Rectal smooth muscle tissue (tissue), 1 donor: ENCODE results near the gene THY1.
"Not testable (repeated sequence)": the region's sequence is repeated elsewhere in the genome, so short reads cannot be mapped to it uniquely, and the experiment has no call there.

ENCODE experiments used
- H3K27ac ChIP-seq: one replicate; pipeline ENCODE4 v1.7.0; 2013; ENCODE audit warnings: low read depth, low read length, inconsistent platforms
- H3K27me3 ChIP-seq: one replicate; pipeline ENCODE4 v1.7.0; 2013; ENCODE audit warnings: low read length; ENCODE audit not compliant: control insufficient read depth, insufficient read depth
- H3K36me3 ChIP-seq: one replicate; pipeline ENCODE4 v1.7.0; 2013; ENCODE audit warnings: low read length; ENCODE audit not compliant: control insufficient read depth, insufficient read depth
- H3K4me1 ChIP-seq: one replicate; pipeline ENCODE4 v1.7.0; 2013; ENCODE audit warnings: low read length; ENCODE audit not compliant: control insufficient read depth, insufficient read depth
- H3K4me3 ChIP-seq: one replicate; pipeline ENCODE4 v1.7.0; 2013; ENCODE audit warnings: low read length
- H3K9ac ChIP-seq: one replicate; pipeline ENCODE4 v1.7.0; 2013; ENCODE audit warnings: low read length

The THY1 gene

DNA sequence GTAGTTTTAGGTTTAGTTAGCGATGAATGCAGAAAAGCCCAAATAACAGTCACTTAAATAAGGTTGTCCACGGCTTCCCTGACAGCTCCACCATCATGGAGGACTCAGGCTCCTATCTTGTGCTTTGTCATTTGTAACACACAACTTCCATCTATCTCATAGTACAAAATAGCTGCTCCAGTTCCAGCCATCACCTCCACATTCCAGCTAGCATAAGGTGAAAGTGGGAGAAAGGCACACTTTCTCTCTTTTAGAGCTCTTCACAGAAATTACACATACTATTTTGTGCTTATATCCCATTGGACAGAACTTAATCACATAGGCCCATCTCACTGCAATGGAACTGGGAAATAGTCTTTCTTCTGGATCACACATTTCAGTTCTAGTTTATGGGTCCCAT is 8.7 kb downstream of the THY1 start:
- Histone ChIP-seq H3K9ac (no peak overlapping the region), H3K36me3 (no peaks in the 10 kb centered on the region), H3K4me3 (no peak overlapping the region), H3K27ac (no peak overlapping the region), H3K4me1 (no peaks in the 10 kb centered on the region), H3K27me3 (no peaks in the 10 kb centered on the region)

DNA sequence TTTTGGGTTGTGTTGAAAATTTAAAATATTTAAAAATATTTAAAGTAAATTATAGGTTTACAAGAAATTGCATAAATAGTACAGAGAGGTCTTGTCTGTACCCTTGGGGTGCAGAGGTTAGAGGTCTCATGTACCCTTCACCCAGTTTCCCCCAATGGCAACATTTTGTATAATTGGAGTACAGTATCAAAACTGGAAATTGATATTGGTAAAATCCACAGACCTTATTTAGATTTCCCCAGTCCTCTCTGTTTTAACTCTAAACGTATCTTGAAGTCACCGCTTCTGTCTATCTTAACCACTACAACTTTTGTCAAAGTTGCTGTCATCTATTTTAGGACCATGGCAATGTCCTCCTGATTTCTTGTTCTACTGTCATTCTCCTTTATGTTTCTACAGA is 10.9 kb downstream of the THY1 start:
- Histone ChIP-seq H3K27me3 (no peaks in the 10 kb centered on the region), H3K27ac (no peak overlapping the region), H3K9ac (no peak overlapping the region), H3K36me3 (no peaks in the 10 kb centered on the region), H3K4me1 (no peaks in the 10 kb centered on the region), H3K4me3 (no peak overlapping the region)

DNA sequence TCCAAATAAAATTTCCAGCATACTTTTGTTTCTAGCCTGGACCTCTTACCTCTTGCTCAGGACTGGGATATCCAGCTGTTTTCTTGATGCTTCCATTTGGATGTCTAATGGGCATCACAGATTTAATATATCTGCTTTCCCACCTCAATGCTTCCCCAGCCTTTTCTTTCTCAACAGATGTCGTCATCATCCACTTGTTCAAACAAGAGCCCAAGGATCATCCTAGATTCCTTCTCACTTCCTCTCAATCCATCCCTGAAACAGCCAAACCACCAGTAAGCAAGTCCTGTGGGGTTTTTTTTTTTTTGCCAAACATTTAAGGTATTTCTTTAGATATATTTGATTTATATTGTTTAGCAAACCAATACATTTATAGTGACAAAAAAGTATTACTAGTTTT is 12.5 kb downstream of the THY1 start:
- Histone ChIP-seq H3K4me3 (no peak overlapping the region), H3K4me1 (no peaks in the 10 kb centered on the region)

DNA sequence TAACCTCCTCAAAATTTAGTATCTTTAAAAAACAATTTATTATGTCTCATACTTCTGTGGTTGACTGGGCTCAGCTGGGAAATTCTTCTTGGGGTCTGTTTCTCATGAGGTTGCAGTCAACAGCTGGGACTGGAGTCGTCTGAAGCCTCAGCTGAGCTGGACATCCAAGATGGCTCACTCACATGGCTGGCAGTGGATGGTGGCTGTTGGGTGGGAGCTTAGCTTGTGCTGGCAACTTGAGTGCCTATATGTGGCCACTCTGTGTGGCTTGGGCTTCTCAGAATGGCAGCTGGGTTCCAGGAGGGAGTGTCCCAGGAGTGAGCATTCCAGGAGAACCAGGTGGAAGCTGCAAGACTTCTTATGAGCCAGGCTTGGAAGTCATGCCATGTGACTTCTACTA is 13.2 kb downstream of the THY1 start:
- Histone ChIP-seq H3K27me3 (no peaks in the 10 kb centered on the region), H3K9ac (no peak overlapping the region), H3K27ac (no peak overlapping the region), H3K36me3 (no peaks in the 10 kb centered on the region), H3K4me3 (no peak overlapping the region), H3K4me1 (no peaks in the 10 kb centered on the region)

More for the DNA sequence above, 12.5 kb downstream of the THY1 start:
- Histone ChIP-seq H3K9ac (no peak overlapping the region), H3K36me3 (no peaks in the 10 kb centered on the region), H3K27me3 (no peaks in the 10 kb centered on the region), H3K27ac (no peak overlapping the region)

DNA sequence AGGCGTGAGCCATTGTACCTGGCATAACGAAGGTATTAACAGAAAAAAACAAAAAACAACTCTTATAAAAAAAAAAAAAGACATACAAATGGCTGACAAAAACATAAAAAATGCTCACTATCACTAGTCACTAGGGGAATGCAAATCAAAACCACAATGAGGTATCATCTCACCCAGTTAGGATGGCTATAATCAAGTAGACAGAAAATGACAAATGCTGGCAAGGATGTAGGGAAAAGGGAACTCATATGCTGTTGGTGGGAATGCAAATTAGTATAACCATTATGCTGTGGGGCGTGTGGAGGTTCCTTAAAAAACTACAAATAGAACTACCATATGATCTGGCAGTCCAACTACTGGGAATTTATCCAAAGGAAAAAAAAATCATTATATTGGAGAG is 17.0 kb downstream of the THY1 start:
- H3K4me3 ChIP-seq = no peak overlapping the region
- peaks cover 3% of the 10 kb centered on the region for H3K27me3 ChIP-seq

DNA sequence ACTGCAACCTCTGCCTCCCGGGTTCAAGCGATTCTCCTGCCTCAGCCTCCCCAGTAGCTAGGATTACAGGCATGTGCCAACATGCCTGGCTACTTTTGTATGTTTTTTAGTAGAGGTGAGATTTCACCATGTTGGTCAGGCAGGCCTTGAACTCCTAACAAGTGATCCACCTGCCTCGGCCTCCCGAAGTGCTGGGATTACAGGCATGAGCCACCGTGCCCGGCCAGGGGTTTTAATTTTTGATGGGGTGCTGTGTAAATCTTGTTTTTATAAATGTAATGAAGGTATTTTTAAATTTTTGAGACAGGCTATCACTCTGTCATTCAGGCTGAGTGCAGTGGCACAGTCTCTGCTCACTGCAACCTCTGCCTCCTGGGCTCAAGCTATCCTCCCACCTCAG is 17.5 kb downstream of the THY1 start:
- H3K27me3 ChIP-seq, H3K9ac ChIP-seq, H3K4me3 ChIP-seq, H3K36me3 ChIP-seq, H3K4me1 ChIP-seq, H3K27ac ChIP-seq: not testable (repeated sequence)

More for the DNA sequence above, 17.0 kb downstream of the THY1 start:
- Histone ChIP-seq H3K9ac (no peak overlapping the region), H3K36me3 (no peaks in the 10 kb centered on the region), H3K27ac (no peak overlapping the region), H3K4me1 (no peaks in the 10 kb centered on the region)

DNA sequence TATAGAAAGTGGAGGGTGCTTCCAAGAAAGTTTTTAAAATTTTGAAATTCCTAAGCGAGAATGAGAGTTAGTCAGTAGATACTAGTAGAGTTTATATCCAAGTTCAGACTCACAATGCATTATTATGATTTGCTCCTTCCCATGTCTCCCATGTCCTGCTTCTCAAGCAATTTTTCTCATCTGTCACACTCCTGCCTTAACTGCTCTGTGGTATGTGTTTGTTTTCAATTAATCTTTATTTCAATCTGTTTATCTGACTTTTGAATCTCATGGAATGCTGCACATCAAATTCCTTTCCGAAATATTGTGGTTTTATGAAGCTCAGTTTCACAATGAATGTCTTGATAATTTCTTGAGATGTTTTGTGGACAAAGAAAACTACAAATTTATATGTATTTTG is 18.1 kb downstream of the THY1 start:
- Histone ChIP-seq H3K9ac (no peak overlapping the region), H3K4me3 (no peak overlapping the region), H3K36me3 (no peaks in the 10 kb centered on the region), H3K27me3 (peaks cover 3% of the 10 kb centered on the region), H3K4me1 (no peaks in the 10 kb centered on the region), H3K27ac (no peak overlapping the region)

DNA sequence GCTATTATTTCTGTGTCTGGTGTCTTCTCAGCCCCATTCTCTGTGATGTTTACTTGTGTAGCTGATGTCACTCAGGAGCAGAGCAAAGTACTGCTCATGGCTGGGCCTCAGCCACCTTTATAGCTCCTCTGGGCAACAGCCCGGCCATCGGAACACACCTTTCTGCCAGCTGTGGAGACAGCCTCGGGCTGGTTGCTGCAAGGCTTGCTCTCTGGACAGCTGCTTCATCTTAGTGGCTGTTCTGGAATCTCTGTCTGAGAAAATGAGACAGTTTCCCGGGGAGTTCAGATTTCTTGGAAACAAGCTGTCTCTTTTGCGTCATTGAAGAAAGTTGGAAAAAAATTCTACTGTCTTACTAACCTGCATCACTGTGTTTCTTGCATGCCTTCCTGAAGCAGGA is 20.0 kb downstream of the THY1 start:
- Histone ChIP-seq H3K27ac (no peak overlapping the region), H3K9ac (no peak overlapping the region), H3K4me1 (no peaks in the 10 kb centered on the region), H3K36me3 (no peaks in the 10 kb centered on the region), H3K4me3 (no peak overlapping the region), H3K27me3 (peaks cover 3% of the 10 kb centered on the region)

DNA sequence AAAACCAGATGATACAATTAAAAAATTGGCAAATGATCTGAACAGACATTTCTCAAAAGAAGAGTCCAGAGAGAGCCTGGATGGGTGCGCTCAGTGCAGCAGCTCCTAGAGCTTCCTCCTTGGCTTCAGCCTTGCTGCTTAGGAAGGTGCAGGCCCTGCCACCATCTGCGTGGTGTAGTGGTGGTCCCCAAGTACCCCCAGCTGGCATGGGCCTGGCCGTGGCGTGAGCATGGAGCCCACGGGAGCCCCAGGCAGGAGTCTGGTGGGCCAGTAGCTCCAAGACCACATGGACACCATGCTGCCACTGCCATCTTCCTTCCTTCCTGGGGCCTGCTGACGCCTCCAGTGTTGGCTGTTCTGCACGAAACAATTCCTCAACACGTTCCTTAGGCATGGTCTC is 20.5 kb downstream of the THY1 start:
- Histone ChIP-seq H3K27me3 (peaks cover 3% of the 10 kb centered on the region), H3K4me3 (no peak overlapping the region), H3K27ac (no peak overlapping the region), H3K4me1 (no peaks in the 10 kb centered on the region), H3K36me3 (no peaks in the 10 kb centered on the region), H3K9ac (no peak overlapping the region)

DNA sequence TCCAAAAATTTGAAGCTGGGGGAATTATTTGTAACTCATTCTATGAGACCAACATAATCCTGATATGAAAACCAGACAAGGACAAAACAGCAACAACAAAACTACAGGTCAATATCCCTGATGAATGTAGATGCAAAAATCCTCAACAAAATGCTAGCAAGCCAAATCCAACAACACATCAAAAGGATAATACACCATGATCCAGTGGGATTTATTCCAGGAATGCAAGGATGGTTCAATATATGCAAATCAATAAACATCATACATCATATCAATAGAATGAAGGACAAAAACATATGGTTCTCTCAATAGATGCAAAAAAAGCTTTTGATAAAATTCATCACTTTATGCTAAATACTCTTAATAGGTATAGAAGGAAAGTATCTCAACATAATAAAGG is 22.1 kb downstream of the THY1 start:
- H3K4me3 ChIP-seq = no peak overlapping the region
- no peaks in the 10 kb centered on the region for H3K4me1 ChIP-seq
- H3K27ac ChIP-seq = no peak overlapping the region
- peaks cover 3% of the 10 kb centered on the region for H3K27me3 ChIP-seq
- H3K9ac ChIP-seq = no peak overlapping the region
- no peaks in the 10 kb centered on the region for H3K36me3 ChIP-seq

DNA sequence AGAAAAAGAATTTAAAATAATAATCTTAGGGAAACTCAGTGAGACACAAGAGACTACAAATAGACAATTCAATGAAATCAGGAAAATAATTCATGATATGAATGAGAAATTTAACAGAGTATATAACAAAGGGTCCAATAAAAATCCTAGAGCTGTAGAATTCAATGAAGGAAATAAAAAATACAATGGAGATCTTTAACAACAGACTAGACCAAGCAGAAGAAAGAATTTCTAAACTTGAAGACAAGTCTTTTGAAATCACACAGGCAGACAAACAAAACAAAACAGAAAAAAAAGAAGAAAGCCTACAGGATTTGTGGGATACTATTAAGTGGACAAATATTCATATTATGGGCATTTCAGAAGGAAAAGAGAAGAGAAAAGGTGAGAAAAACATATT is 25.2 kb downstream of the THY1 start:
- Histone ChIP-seq H3K9ac (no peak overlapping the region), H3K36me3 (no peaks in the 10 kb centered on the region), H3K4me1 (no peaks in the 10 kb centered on the region), H3K27me3 (peaks cover 3% of the 10 kb centered on the region), H3K4me3 (no peak overlapping the region), H3K27ac (no peak overlapping the region)

DNA sequence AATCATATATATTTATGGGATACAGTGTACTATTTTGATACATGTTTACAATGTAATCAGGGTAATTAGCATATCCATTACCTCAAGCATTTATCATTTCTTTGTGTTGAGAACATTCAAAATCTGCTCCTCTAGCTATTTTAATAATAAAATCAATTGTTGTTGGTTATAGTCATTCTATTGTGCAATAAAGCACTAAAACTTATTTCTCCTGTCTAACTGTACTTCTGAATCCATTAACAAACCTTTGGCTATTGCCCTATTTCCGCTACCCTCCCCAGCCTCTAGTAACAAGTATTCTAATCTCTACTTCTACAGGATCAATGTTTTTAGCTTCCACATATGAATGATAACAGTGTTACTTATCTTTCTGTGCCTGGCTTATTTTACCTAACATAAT is 26.1 kb downstream of the THY1 start:
- Histone ChIP-seq H3K36me3 (no peaks in the 10 kb centered on the region), H3K4me1 (no peaks in the 10 kb centered on the region), H3K9ac (no peak overlapping the region), H3K27ac (no peak overlapping the region), H3K4me3 (no peak overlapping the region), H3K27me3 (no peaks in the 10 kb centered on the region)

DNA sequence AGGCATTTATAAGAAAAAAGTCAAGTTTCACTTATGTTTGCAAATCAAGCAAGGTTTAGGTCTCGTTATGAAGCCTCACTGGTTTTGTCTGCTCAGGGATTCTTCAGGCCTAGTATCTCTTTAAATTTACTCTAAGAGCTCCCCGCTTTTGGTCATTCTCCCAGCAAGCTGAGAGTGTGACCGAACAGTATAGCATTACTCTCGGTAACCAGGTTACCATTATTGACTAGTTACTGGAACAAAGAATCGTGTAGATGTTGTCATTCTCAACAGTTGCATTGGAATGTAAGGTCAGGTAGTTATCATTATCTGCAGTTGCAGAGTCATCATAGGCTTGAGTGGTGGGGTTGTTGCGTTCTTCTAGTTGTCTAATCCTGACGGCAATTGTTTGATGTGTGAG is 31.7 kb downstream of the THY1 start:
- no peak overlapping the region for H3K27ac ChIP-seq
- H3K4me3 ChIP-seq = no peak overlapping the region
- no peaks in the 10 kb centered on the region for H3K36me3 ChIP-seq
- no peaks in the 10 kb centered on the region for H3K27me3 ChIP-seq
- no peaks in the 10 kb centered on the region for H3K4me1 ChIP-seq
- no peak overlapping the region for H3K9ac ChIP-seq
